Measurements from ENCODE around the gene ELANE. TPM values are rescaled to one million over a fixed set of nuclear protein-coding genes. Genes with fewer than 3 reads are reported as not detected.
A peak's percentile ranks its signal among the peaks of the same experiment; 100 is the strongest.

ELANE gene
- total RNA-seq, 1 donor from 2014 or later = not detected

GRCh38 chr19:903266-903797, 51.2 kb downstream of the ELANE start:
- Mint-ChIP-seq H3K4me1 (ENCODE audit: low read depth) (peaks cover 8% of the 10 kb centered on the region), H3K27ac (peak overlapping the region; percentile 64), H3K27me3 (no peaks in the 10 kb centered on the region), H3K4me3 (ENCODE audit: low read depth) (no peak overlapping the region), H3K36me3 (ENCODE audit: insufficient read depth) (no peaks in the 10 kb centered on the region), H3K9me3 (ENCODE audit: low read depth) (no peaks in the 10 kb centered on the region)
- TF ChIP-seq CTCF (IDR thresholded peaks at IDR 0.05; ENCODE audit: unreplicated experiment) = no peak
- DNase-seq (ENCODE audit: low spot score, unreplicated experiment) = peak; percentile 57

GRCh38 chr19:904545-904944, 52.4 kb downstream of the ELANE start:
- no peak for DNase-seq (ENCODE audit: low spot score, unreplicated experiment)
- no peaks in the 10 kb centered on the region for H3K27me3 Mint-ChIP-seq
- H3K9me3 Mint-ChIP-seq (ENCODE audit: low read depth) = no peaks in the 10 kb centered on the region
- H3K27ac Mint-ChIP-seq = peak overlapping the region; percentile 55
- H3K4me3 Mint-ChIP-seq (ENCODE audit: low read depth) = no peak overlapping the region
- peaks cover 14% of the 10 kb centered on the region for H3K4me1 Mint-ChIP-seq (ENCODE audit: low read depth)
- no peak for TF ChIP-seq CTCF (IDR thresholded peaks at IDR 0.05; ENCODE audit: unreplicated experiment)
- no peaks in the 10 kb centered on the region for H3K36me3 Mint-ChIP-seq (ENCODE audit: insufficient read depth)

Small RNA genes lying within 50 kb of the gene (microRNA-seq; reads per million reads assigned to microRNA genes)
- gene MIR3187 (ENCODE audit: borderline number of aligned reads, unreplicated experiment) (43.0 reads per million, percentile 43 among the genes with 10 or more reads in this experiment), gene MIR4745 (ENCODE audit: borderline number of aligned reads, unreplicated experiment) (48.3 reads per million, percentile 44 among the genes with 10 or more reads in this experiment)

Other genes starting within 250 kb of the ELANE start
- gene POLRMT, start 218.8 kb upstream of the ELANE start, total RNA-seq = 62.9 and 68.4 TPM in 2 replicates
- 0.43 and 0.49 TPM in 2 replicates for gene FGF22, start 212.4 kb upstream of the ELANE start, total RNA-seq
- 37.3 and 39.2 TPM in 2 replicates for gene RNF126, start 189.1 kb upstream of the ELANE start, total RNA-seq
- 13.8 and 14.4 TPM in 2 replicates for gene FSTL3, start 175.9 kb upstream of the ELANE start, total RNA-seq
- gene PRSS57, start 156.9 kb upstream of the ELANE start, total RNA-seq = not detected in 2 replicates
- gene PALM, start 143.4 kb upstream of the ELANE start, total RNA-seq = 52.4 and 54.3 TPM in 2 replicates
- 1.1 and 2.5 TPM in 2 replicates for gene MISP, start 101.2 kb upstream of the ELANE start, total RNA-seq
- 497 and 500 TPM in 2 replicates for gene PTBP1, start 54.9 kb upstream of the ELANE start, total RNA-seq
- gene PLPPR3, start 30.3 kb upstream of the ELANE start, total RNA-seq = 128 and 129 TPM in 2 replicates
- gene AZU1, start 24.5 kb upstream of the ELANE start, total RNA-seq = 4.8 and 5.1 TPM in 2 replicates
- gene PRTN3, start 11.3 kb upstream of the ELANE start, total RNA-seq = not detected in 2 replicates
- gene CFD, start 7.4 kb downstream of the ELANE start, total RNA-seq = 1.1 and 1.3 TPM in 2 replicates
- 87.2 and 91.7 TPM in 2 replicates for gene MED16, start 40.9 kb downstream of the ELANE start, total RNA-seq
- not detected in 2 replicates for gene RNU6-9, start 41.2 kb downstream of the ELANE start, total RNA-seq
- 61.4 and 63.1 TPM in 2 replicates for gene R3HDM4, start 60.9 kb downstream of the ELANE start, total RNA-seq
- gene KISS1R, start 65.0 kb downstream of the ELANE start, total RNA-seq = 5.8 and 6.1 TPM in 2 replicates
- 149 and 154 TPM in 2 replicates for gene ARID3A, start 73.7 kb downstream of the ELANE start, total RNA-seq
- 71.8 and 72.3 TPM in 2 replicates for gene WDR18, start 132.0 kb downstream of the ELANE start, total RNA-seq
- 1.4 and 1.5 TPM in 2 replicates for gene GRIN3B, start 148.1 kb downstream of the ELANE start, total RNA-seq
- 171 and 199 TPM in 2 replicates for gene TMEM259, start 168.8 kb downstream of the ELANE start, total RNA-seq
- not detected in 2 replicates for gene RNU6-2, start 169.2 kb downstream of the ELANE start, total RNA-seq
- gene CNN2, start 174.3 kb downstream of the ELANE start, total RNA-seq = 225 and 226 TPM in 2 replicates
- 54.6 and 57.3 TPM in 2 replicates for gene ABCA7, start 187.8 kb downstream of the ELANE start, total RNA-seq
- gene ARHGAP45, start 214.9 kb downstream of the ELANE start, total RNA-seq = 6.1 and 8.1 TPM in 2 replicates
- 161 TPM in 2 replicates for gene POLR2E, start 243.1 kb downstream of the ELANE start, total RNA-seq

Measured in progenitor cell of endocrine pancreas (in vitro differentiated cells).